ENCODE data around the gene RBMX. TPM values are rescaled to one million over a fixed set of nuclear protein-coding genes. Genes with fewer than 3 reads are reported as not detected.
"Not testable (repeated sequence)": the region's sequence is repeated elsewhere in the genome, so short reads cannot be mapped to it uniquely, and the experiment has no call there.

RBMX gene
- total and polyA plus RNA-seq, 2 experiments from 2014 or later: 337 to 601 TPM

GRCh38 chrX:136892412-136892811, 11.9 kb upstream of the RBMX start:
- no peak overlapping the region for H3K4me3 Mint-ChIP-seq

DNA sequence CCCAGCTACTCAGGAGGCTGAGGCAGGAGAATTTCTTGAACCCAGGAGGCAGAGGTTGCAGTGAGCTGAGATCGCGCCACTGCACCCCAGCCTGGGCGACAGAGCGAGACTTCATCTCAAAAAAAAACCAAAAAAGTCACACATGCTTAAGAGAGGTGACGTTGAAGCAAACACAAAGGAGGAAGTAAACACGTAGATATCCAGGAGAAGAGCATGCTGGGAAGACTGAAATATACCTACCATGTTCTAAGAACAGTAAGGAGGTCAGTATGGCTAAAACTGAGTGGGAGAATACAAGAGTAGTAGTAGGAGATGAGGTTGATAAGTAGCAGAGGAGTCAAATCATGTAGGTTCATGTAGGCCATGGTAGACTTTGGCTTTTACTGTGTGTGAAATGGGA, 10.1 kb upstream of the RBMX start:
- H3K4me3 ChIP-seq; H3K4me3 Mint-ChIP-seq; H3K9me2 ChIP-seq (ENCODE audit: insufficient read depth); H3K36me3 Mint-ChIP-seq (ENCODE audit: low read depth); H3K27ac Mint-ChIP-seq; H3K27me3 Mint-ChIP-seq (ENCODE audit: insufficient read depth, low read depth, poor library complexity); H3K4me2 ChIP-seq; DNase-seq (ENCODE audit: low spot score); H2AFZ ChIP-seq; H3K27ac ChIP-seq (ENCODE audit: low read depth); H3K79me2 ChIP-seq (replicated peaks; ENCODE audit: insufficient read depth); H3K4me1 Mint-ChIP-seq; H3K9me3 Mint-ChIP-seq; H3K36me3 ChIP-seq (ENCODE audit: insufficient read depth); H3F3A ChIP-seq (replicated peaks; ENCODE audit: low read depth); H3K4me1 ChIP-seq (ENCODE audit: insufficient read depth); H3K27me3 ChIP-seq (ENCODE audit: insufficient read depth); ATAC-seq; H4K20me1 ChIP-seq (replicated peaks; ENCODE audit: insufficient read depth): not testable (repeated sequence)

More at GRCh38 chrX:136892412-136892811, 11.9 kb upstream of the RBMX start:
- Histone ChIP-seq H2AFZ (no peak overlapping the region), H3K4me3 (no peak overlapping the region), H3K9me2 (ENCODE audit: insufficient read depth) (no peaks in the 10 kb centered on the region), H3F3A (replicated peaks; ENCODE audit: low read depth) (no peaks in the 10 kb centered on the region), H3K79me2 (replicated peaks; ENCODE audit: insufficient read depth) (no peaks in the 10 kb centered on the region), H3K36me3 (ENCODE audit: insufficient read depth) (no peaks in the 10 kb centered on the region), H3K4me2 (no peak overlapping the region), H3K4me1 (ENCODE audit: insufficient read depth) (no peaks in the 10 kb centered on the region), H3K27me3 (ENCODE audit: insufficient read depth) (no peaks in the 10 kb centered on the region), H3K27ac (ENCODE audit: low read depth) (no peak overlapping the region), H4K20me1 (replicated peaks; ENCODE audit: insufficient read depth) (no peaks in the 10 kb centered on the region)
- TF ChIP-seq STAT1 (IDR thresholded peaks at IDR 0.05; ENCODE audit: unreplicated experiment) (no peak), EZH2 (IDR thresholded peaks at IDR 0.05; ENCODE audit: low read depth, unreplicated experiment) (no peak), JUNB (IDR thresholded peaks at IDR 0.05; ENCODE audit: unreplicated experiment) (no peak), ZNF114 (CRISPR knock-in tag; IDR thresholded peaks at IDR 0.05) (no peak), POLR2AphosphoS5 (IDR thresholded peaks at IDR 0.05; ENCODE audit: low read depth) (no peak), EZH2phosphoT487 (IDR thresholded peaks at IDR 0.05; ENCODE audit: unreplicated experiment) (no peak), CTCF (conservative IDR thresholded peaks at IDR 0.05; ENCODE audit: low read depth in 2 of 2) (no peak), REST (IDR thresholded peaks at IDR 0.05; ENCODE audit: unreplicated experiment) (no peak), NANOG (IDR thresholded peaks at IDR 0.05; ENCODE audit: borderline replicate concordance) (no peak), ZNF331 (CRISPR knock-in tag; IDR thresholded peaks at IDR 0.05; ENCODE audit: low read depth) (no peak), CREB1 (CRISPR knock-in tag; IDR thresholded peaks at IDR 0.05; ENCODE audit: low read depth) (no peak)
- Mint-ChIP-seq H3K4me1 (no peaks in the 10 kb centered on the region), H3K27ac (no peak overlapping the region), H3K27me3 (ENCODE audit: insufficient read depth, low read depth, poor library complexity) (peaks cover 4% of the 10 kb centered on the region), H3K9me3 (no peaks in the 10 kb centered on the region; the same call in 2 of the 3 replicates), H3K36me3 (ENCODE audit: low read depth) (no peaks in the 10 kb centered on the region)
- ATAC-seq: no peak
- no peak for DNase-seq (ENCODE audit: low spot score)
